ENCODE data around the gene FBXL5. TPM values are rescaled to one million over a fixed set of nuclear protein-coding genes. Genes with fewer than 3 reads are reported as not detected.

The FBXL5 gene
- polyA plus RNA-seq, 1 experiment, result 20.5 TPM

GRCh38 chr4:15610855-15611254 lies 44.3 kb downstream of the FBXL5 start:
- DNase-seq (ENCODE audit: low read depth), result no peak
- Histone ChIP-seq H3K27me3 (ENCODE audit: control insufficient read depth, insufficient read depth, low read length) (no peaks in the 10 kb centered on the region), H3K36me3 (ENCODE audit: control insufficient read depth, insufficient read depth, low read length) (peaks cover 3% of the 10 kb centered on the region), H3K4me3 (ENCODE audit: low read depth, low read length) (no peak overlapping the region)
- TF ChIP-seq CTCF (IDR thresholded peaks at IDR 0.05; ENCODE audit: insufficient read depth, low read depth, low read length), result no peak
- CTCF ChIA-PET, result interaction anchor here (1.4 kb wide), 1 partner anchor 273 kb away, joined by 3 read pairs; no protein-coding TSS in a partner anchor
- POLR2A ChIA-PET, result no interaction called here

GRCh38 chr4:15605537-15605936 lies 49.6 kb downstream of the FBXL5 start:
- POLR2A ChIA-PET, result no interaction called here
- DNase-seq (ENCODE audit: low read depth), result no peak
- Histone ChIP-seq H3K27me3 (ENCODE audit: control insufficient read depth, insufficient read depth, low read length) (no peaks in the 10 kb centered on the region), H3K4me3 (ENCODE audit: low read depth, low read length) (no peak overlapping the region), H3K36me3 (ENCODE audit: control insufficient read depth, insufficient read depth, low read length) (no peaks in the 10 kb centered on the region)
- CTCF ChIA-PET, result interaction anchor here (1.3 to 1.4 kb wide), 2 partner anchors 11 to 126 kb away, joined by 3 to 4 read pairs; no protein-coding TSS in a partner anchor
- TF ChIP-seq CTCF (IDR thresholded peaks at IDR 0.05; ENCODE audit: insufficient read depth, low read depth, low read length), result no peak

GRCh38 chr4:15601862-15602261 lies 53.3 kb downstream of the FBXL5 start:
- POLR2A ChIA-PET, result no interaction called here
- TF ChIP-seq CTCF (IDR thresholded peaks at IDR 0.05; ENCODE audit: insufficient read depth, low read depth, low read length), result no peak
- Histone ChIP-seq H3K4me3 (ENCODE audit: low read depth, low read length) (no peak overlapping the region), H3K27me3 (ENCODE audit: control insufficient read depth, insufficient read depth, low read length) (no peaks in the 10 kb centered on the region), H3K36me3 (ENCODE audit: control insufficient read depth, insufficient read depth, low read length) (no peaks in the 10 kb centered on the region)
- no peak for DNase-seq (ENCODE audit: low read depth)
- CTCF ChIA-PET, result no interaction called here

- ChIA-PET POLR2A (no interaction called here), CTCF (no interaction called here)
- DNase-seq (ENCODE audit: low read depth), result no peak
- no peak overlapping the region for H3K4me3 ChIP-seq (ENCODE audit: low read depth, low read length)
- no peaks in the 10 kb centered on the region for H3K36me3 ChIP-seq (ENCODE audit: control insufficient read depth, insufficient read depth, low read length)
- H3K27me3 ChIP-seq (ENCODE audit: control insufficient read depth, insufficient read depth, low read length), result no peaks in the 10 kb centered on the region
- no peak for TF ChIP-seq CTCF (IDR thresholded peaks at IDR 0.05; ENCODE audit: insufficient read depth, low read depth, low read length)
Measured at GRCh38 chr4:15600176-15600575, 55.0 kb downstream of the FBXL5 start.

- DNase-seq (ENCODE audit: low read depth), result no peak
- POLR2A ChIA-PET, result interaction anchor here (0.6 kb wide), 1 partner anchor 1131 kb away, joined by 4 read pairs; no protein-coding TSS in a partner anchor
- Histone ChIP-seq H3K4me3 (ENCODE audit: low read depth, low read length) (no peak overlapping the region), H3K27me3 (ENCODE audit: control insufficient read depth, insufficient read depth, low read length) (no peaks in the 10 kb centered on the region), H3K36me3 (ENCODE audit: control insufficient read depth, insufficient read depth, low read length) (peaks cover 1% of the 10 kb centered on the region)
- no peak for TF ChIP-seq CTCF (IDR thresholded peaks at IDR 0.05; ENCODE audit: insufficient read depth, low read depth, low read length)
- CTCF ChIA-PET, result no interaction called here
Measured at GRCh38 chr4:15598644-15599043, 56.5 kb downstream of the FBXL5 start.

All from BJ (cell line).